HG03460 (cell line): ENCODE data around the gene CMTM5.

Source experiments
- ATAC-seq: cut with Tn5 transposase; IDR thresholded peaks from one replicate; pipeline ENCODE4 v1.9.1; 2021; ENCODE audit not compliant: unreplicated experiment

CMTM5 gene, protein sequence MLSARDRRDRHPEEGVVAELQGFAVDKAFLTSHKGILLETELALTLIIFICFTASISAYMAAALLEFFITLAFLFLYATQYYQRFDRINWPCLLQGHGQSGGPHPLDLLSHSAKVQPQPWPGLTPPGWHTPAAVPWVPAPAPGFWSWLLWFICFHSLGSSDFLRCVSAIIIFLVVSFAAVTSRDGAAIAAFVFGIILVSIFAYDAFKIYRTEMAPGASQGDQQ

DNA sequence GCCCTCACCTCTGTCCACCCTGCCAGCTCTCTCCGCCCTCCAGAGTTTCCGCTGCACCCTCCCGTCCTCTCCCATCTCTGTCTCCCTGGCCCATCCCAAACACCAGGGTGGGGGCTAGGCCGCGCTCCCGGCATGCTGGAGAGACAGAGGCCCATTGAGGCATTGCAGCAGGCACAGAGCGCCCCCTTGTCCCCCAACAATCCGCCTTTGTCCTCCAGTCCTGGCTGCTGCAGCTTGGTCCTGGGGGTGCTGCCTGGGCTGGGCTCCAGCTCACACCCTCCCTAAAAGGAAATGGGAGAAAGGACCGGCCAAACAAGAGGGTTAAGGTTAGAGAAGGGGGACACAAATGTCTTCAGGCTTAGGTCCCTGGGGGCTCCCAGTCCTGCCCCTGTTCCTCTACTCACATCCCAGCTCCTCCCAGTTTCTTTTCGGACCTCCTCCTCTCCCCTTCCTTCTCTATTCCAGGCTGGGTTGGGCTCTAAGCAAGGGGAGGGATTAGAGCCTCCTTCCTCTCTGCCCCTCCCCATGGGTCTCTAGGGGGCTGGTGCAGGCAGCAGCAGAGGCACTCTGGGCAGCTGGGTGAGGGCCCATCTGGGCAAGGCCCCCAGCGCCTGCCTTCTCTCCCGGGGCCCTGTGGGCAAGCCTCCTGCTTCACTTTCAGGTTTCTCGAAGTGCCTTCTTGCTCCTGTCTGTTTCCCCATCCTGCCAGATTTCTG lies at the start of gene CMTM5:
Gene CMTM5 (plus strand): TSS at position 565 of the 716 bp plus-strand sequence. CDS start 206 bp downstream, outside the sequence.
- ATAC-seq, result no peak

- ATAC-seq, result no peak
These were observed 48.7 kb upstream of the CMTM5 start for GRCh38 chr14:23327947-23328744.

DNA sequence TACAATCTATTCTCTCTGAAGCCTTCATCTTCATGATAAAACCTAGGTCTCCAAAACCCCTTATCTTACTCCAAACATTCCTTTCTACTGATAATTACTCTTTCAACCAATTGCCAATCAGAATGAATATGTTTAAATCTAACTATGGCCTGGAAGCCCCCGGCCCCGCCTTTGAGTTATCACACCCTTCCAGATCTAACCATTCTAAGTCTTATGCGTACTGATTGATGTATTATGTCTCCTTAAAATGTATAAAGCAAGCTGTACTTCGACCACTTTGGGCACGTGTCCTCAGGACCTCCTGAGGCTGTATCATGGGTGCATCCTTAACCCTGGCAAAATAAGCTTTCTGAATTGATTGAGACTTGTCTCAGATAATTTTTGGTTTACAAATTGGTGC lies 41.2 kb upstream of the CMTM5 start:
- ATAC-seq, result no peak

DNA sequence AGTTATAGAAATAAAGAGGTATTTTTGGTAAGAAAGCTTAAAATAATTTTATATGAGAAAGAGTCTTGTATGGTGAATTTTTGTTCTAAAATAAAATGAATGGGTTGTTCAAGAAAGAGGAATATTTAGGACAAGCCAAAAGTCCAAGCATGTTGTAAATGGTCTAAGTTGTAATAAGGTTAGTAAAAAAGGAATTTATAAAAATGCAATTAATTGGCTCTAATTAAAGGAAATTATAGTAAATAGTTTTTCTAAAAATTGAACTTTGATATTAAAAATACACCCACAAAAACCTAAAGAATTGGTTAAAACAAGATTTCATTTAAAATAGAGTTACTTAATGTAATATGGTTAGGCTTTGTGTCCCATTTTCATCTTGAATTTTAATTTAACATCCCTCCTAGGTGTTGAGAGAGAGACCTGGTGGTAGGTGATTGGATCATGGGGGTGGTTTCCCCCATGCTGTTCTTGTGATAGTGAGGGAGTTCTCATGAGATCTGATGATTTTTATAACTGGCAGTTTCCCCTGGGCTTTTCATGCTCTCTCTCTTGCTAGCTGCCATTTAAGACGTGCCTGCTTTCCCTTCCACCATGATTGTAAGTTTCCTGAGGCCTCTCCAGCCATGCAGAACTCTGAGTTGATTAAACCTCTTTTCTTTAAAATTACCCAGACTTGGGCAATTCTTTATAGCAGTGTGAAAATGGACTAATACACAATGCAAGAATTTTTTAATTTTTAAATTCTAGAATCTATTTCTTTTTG lies 37.2 kb upstream of the CMTM5 start:
- ATAC-seq, result no peak

DNA sequence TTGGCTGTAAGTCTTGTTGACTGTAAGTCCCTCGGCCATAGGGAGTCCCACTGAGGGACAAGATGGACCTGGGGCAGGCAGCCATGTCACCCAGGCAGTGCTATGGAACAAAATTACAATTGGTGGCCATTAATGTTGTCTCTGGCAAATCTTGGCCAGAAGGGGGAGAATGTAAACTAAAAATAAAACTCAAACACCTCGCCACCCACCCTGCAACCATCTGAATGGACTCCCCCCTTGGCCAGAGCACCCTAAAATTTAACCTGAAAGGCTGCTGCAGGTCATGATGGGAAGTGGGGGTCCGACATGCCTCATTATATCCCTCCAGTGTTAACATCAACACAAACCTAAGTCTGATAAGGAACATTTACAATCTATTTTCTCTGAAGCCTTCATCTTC lies 32.4 kb upstream of the CMTM5 start:
- no peak for ATAC-seq

- ATAC-seq, result no peak
These were observed 30.7 kb upstream of the CMTM5 start for GRCh38 chr14:23345987-23346692.

DNA sequence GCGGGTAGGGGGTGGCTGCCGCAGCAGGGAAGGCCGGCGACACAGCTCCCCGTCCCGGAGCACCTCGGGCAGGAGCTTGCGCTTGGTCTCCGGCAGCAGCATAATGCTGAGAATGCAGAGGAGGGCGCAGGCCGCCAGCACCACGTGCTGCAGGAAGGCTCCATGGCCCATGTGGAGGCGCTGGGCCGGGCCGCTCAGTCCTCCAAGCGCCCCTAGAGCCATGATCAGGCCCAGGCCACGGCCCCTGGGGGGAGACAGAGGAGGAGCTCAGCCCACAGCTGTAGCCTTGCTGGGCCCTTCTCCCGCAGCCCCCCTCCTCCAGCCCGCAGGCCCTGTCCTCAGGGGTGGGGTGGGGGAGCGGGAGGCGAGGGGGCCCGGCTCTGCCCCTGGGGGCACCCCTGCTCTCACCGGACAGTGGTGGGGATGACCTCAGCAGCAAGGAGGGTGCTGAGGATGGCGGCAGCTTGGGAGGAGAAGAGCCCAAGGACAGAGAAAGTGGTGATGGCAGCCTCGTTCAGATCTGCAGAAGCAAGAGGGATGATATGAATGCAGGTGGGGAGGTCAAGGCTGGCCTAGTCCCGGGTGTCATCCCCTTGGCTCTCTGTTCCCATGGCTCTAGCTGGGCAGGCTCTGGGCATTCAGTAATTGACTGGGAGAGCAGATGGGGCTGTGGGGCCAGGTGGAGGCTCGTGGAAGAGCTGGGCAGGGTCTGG lies 30.0 kb upstream of the CMTM5 start:
- no peak for ATAC-seq

DNA sequence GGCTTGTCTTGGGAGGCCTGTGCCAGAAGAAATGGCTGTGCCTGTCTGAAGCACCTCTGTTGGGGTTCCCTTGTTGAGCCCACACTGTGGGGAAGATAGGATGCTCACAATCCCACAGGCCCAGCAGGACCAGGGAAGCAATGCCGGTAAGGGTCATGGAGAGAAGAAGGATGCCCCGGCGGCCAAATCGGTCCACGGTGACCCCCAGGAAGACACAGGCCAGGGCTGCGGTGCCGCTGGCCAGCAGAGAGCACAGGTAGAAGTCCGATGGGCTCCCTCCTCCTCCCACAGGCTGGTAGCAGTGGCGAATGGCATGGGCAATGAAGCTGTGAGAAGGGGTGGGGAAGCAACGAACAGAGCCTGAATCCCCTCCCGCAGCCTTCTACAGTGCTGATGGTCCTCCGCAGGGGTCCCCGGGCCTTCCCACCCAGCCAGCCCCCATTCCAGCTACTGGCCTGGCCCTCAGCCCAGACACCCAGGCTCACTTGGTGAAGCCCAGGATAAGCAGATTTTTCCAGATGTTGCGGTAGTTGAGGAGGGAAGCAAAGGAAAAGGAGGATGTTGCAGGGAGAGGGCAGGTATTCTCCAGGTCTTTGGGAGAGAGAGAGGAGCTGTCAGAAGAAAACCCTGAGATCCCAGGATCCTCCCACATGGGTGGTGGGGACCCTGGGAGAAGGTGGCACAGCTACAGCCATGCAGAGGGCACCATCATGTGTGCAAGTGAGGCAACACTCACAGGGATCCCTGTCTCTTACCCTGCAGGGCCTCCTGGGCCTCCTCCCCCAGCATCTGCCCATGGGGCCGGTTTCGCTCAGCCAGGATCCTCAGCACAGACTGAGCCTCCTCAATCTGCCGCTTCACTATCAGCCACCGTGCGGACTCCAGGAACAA lies 29.2 kb upstream of the CMTM5 start:
- no peak for ATAC-seq

- no peak for ATAC-seq
These were observed 28.6 kb upstream of the CMTM5 start for GRCh38 chr14:23348297-23348655.

GRCh38 chr14:23349156-23349845 lies 27.5 kb upstream of the CMTM5 start:
- ATAC-seq, result no peak

GRCh38 chr14:23351681-23352505 lies 25.0 kb upstream of the CMTM5 start:
- ATAC-seq, result no peak

GRCh38 chr14:23352506-23353432 lies 24.1 kb upstream of the CMTM5 start, which contains the start of gene SLC22A17:
Gene SLC22A17, minus strand, starts transcription at chr14:23352887.
- ATAC-seq, result no peak

- no peak for ATAC-seq
These were observed 23.4 kb upstream of the CMTM5 start for GRCh38 chr14:23353433-23353780.

DNA sequence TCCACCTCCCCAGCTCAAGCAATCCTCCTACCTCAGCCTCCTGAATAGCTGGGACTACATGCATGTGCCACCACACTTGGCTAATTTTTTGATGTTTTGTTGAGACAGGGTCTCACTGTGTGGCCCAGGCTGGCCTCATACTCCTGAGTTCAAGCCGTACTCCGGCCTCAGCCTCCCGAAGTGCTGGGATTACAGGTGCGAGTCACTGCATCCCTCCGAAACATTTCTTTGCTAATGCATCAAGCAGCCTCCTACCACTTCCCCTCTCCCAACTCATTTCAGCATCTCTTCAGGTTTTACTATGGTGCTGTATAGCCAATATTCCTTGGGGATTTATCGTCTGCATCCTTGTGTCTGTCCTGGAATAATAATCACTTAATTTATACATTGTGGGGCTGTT lies 21.9 kb upstream of the CMTM5 start:
- ATAC-seq, result no peak

- ATAC-seq, result no peak
These were observed 20.9 kb upstream of the CMTM5 start for GRCh38 chr14:23355871-23356435.

GRCh38 chr14:23356662-23357061 lies 20.2 kb upstream of the CMTM5 start:
- ATAC-seq, result no peak
